HFFc6 (cell line): ENCODE results near the gene SNRPA1. TPM values are rescaled to one million over a fixed set of nuclear protein-coding genes. Genes with fewer than 3 reads are reported as not detected.
A peak's percentile ranks its signal among the peaks of the same experiment; 100 is the strongest.

Experiments used
- DNase-seq: peaks from one replicate; pipeline ENCODE4 v3.0.0-alpha.2; 2018
- H3K27ac Mint-ChIP-seq: 2 replicates; pipeline ENCODE4 v1.8.0; 2020; ENCODE audit warnings: mild to moderate bottlenecking, mixed read lengths
- H3K27me3 Mint-ChIP-seq: 2 replicates; pipeline ENCODE4 v1.8.0; 2021; ENCODE audit warnings: mild to moderate bottlenecking, moderate library complexity, mixed read lengths; ENCODE audit not compliant: insufficient read depth
- H3K36me3 Mint-ChIP-seq: 2 replicates; pipeline ENCODE4 v1.8.0; 2021; ENCODE audit warnings: low read depth, mixed read lengths
- H3K4me1 Mint-ChIP-seq: 2 replicates; pipeline ENCODE4 v1.8.0; 2020; ENCODE audit warnings: low read depth, mixed read lengths
- H3K4me3 Mint-ChIP-seq: 2 replicates; pipeline ENCODE4 v1.8.0; 2020; ENCODE audit warnings: mild to moderate bottlenecking, moderate library complexity, mixed read lengths
- H3K9me3 Mint-ChIP-seq: 2 replicates; pipeline ENCODE4 v1.8.0; 2020; ENCODE audit warnings: mild to moderate bottlenecking, mixed read lengths
- CTCF ChIP-seq: fragments of 200-600 bp; sonication (generic); IDR thresholded peaks from 2 replicates; pipeline ENCODE4 v1.5.0; 2021; ENCODE audit warnings: antibody characterized with exemption, mild to moderate bottlenecking
- total RNA-seq, 6 experiments: library from RNA; stranded (reverse); fragmentation: NEBNext Ultra II Directional; extraction: Animal tissue kit (Norgen Biotek cat#: 25700); gene quantifications; 2 replicates in 1 of 6; 3 replicates in 5 of 6; pipeline ENCODE4 v1.2.3, GENCODE V29; 2021

Gene SNRPA1
- total RNA-seq, 6 experiments from 2014 or later: 54.9 to 78.8 (median 64.5) TPM

- H3K27ac Mint-ChIP-seq: peak overlapping the region; percentile 3
- peaks cover 24% of the 10 kb centered on the region for H3K36me3 Mint-ChIP-seq
- H3K27me3 Mint-ChIP-seq: no peaks in the 10 kb centered on the region; the same call in 1 of the 2 replicates
- no peak for DNase-seq
- no peak overlapping the region for H3K4me3 Mint-ChIP-seq
- H3K9me3 Mint-ChIP-seq: no peaks in the 10 kb centered on the region
- peaks cover 76% of the 10 kb centered on the region for H3K4me1 Mint-ChIP-seq
- TF ChIP-seq CTCF: no peak
These were observed 48.0 kb downstream of the SNRPA1 start for GRCh38 chr15:101246824-101247745.

DNA sequence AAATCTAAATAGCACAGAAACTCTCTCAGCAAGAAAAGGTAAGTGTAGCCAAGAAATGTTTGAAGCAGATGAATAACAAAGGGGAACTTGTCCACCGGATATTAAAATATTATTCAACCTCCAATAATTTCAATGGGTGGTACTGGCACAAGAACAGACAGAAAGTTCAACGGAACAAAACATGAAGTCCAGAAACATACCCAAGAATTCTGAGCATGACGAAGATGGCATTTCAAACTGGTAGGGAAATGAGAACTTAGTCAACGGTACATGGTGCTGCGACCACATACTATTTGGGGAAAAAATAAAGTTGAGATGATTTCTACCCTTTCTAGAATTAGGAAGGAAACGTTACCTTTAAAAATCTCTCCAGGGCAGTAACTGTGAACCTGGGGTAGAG lies 48.7 kb downstream of the SNRPA1 start:
- TF ChIP-seq CTCF: no peak
- H3K27me3 Mint-ChIP-seq: no peaks in the 10 kb centered on the region; the same call in 1 of the 2 replicates
- no peak overlapping the region for H3K4me3 Mint-ChIP-seq
- no peaks in the 10 kb centered on the region for H3K9me3 Mint-ChIP-seq
- DNase-seq: no peak
- peaks cover 81% of the 10 kb centered on the region for H3K4me1 Mint-ChIP-seq
- no peak overlapping the region for H3K27ac Mint-ChIP-seq
- H3K36me3 Mint-ChIP-seq: peaks cover 24% of the 10 kb centered on the region

- Mint-ChIP-seq H3K27me3 (no peaks in the 10 kb centered on the region; the same call in 1 of the 2 replicates), H3K4me3 (peak overlapping the region; percentile 38), H3K9me3 (no peaks in the 10 kb centered on the region), H3K4me1 (peaks cover 81% of the 10 kb centered on the region), H3K27ac (peak overlapping the region; percentile 49), H3K36me3 (peaks cover 17% of the 10 kb centered on the region)
- TF ChIP-seq CTCF: no peak
- DNase-seq: no peak
These were observed 50.0 kb downstream of the SNRPA1 start for GRCh38 chr15:101244889-101245668.

GRCh38 chr15:101244036-101244781 lies 50.8 kb downstream of the SNRPA1 start:
- Mint-ChIP-seq H3K4me3 (peak overlapping the region; percentile 38), H3K27ac (peak overlapping the region; percentile 49), H3K36me3 (peaks cover 11% of the 10 kb centered on the region; the same call in 1 of the 2 replicates), H3K4me1 (peaks cover 81% of the 10 kb centered on the region), H3K27me3 (no peaks in the 10 kb centered on the region; the same call in 1 of the 2 replicates), H3K9me3 (no peaks in the 10 kb centered on the region)
- no peak for TF ChIP-seq CTCF
- peak; percentile 24 for DNase-seq

GRCh38 chr15:101243420-101243819 lies 51.6 kb downstream of the SNRPA1 start:
- H3K4me1 Mint-ChIP-seq: peaks cover 79% of the 10 kb centered on the region
- H3K36me3 Mint-ChIP-seq: peaks cover 7% of the 10 kb centered on the region; the same call in 1 of the 2 replicates
- no peak for TF ChIP-seq CTCF
- DNase-seq: no peak
- H3K27ac Mint-ChIP-seq: peak overlapping the region; percentile 72
- no peaks in the 10 kb centered on the region for H3K9me3 Mint-ChIP-seq
- H3K27me3 Mint-ChIP-seq: no peaks in the 10 kb centered on the region; the same call in 1 of the 2 replicates
- H3K4me3 Mint-ChIP-seq: 0 out of 2 replicates have a peak overlapping the region, but pooled peaks have one; percentile 4
